HCT116 (cell line): Measurements from ENCODE around the gene DLG5. TPM values are rescaled to one million over a fixed set of nuclear protein-coding genes. Genes with fewer than 3 reads are reported as not detected.

Source experiments
- ATAC-seq: fragments of 200-7000 bp; cut with Tn5 transposase; 2 replicates; pipeline ENCODE4 v1.9.1; 2020; ENCODE audit warnings: mild to moderate bottlenecking, moderate library complexity
- BruUV-seq: library from RNA; stranded (reverse); fragments of 400-500 nt; replicated peaks from 2 replicates; lab custom pipeline; 2021; lab: Mats Ljungman, UMichigan
- CTCF ChIA-PET: fragments of 300-600 bp; sonication (Branson Sonifier 250); formaldehyde crosslinking; loops from one replicate; lab custom pipeline; 2021; ENCODE audit warnings: antibody characterized with exemption; lab: Charles Lee
- POLR2A ChIA-PET: fragments of 300-600, 350-600 bp; sonication (Branson Sonifier 250); formaldehyde crosslinking; loops from one replicate; lab custom pipeline; 2021; ENCODE audit warnings: antibody characterized with exemption; lab: Charles Lee
- RAD21 ChIA-PET, 2 experiments: fragments of 300-600 bp; sonication (Branson Sonifier 250); formaldehyde crosslinking; loops; one replicate each; lab custom pipeline; 2023; ENCODE audit warnings: low total read pairs in 2 of 2; ENCODE audit not compliant: uncharacterized antibody in 2 of 2, unreplicated experiment in 2 of 2, low non-redundant PET in 1 of 2; lab: Charles Lee
- DNase-seq: peaks from one replicate; pipeline ENCODE4 v3.0.0-alpha.2; 2010; ENCODE audit warnings: low read depth, low spot score
- H2AFZ ChIP-seq: fragments of 200-600 bp; shearing (Covaris generic), sonication (generic); 2 replicates; pipeline ENCODE4 v1.6.1; 2017; ENCODE audit warnings: low read depth, mixed run types, mixed read lengths, antibody characterized with exemption, low read length; ENCODE audit not compliant: poor library complexity, severe bottlenecking
- H3K27ac ChIP-seq: 2 replicates; pipeline ENCODE4 v1.5.1; 2012; ENCODE audit warnings: low read depth, low read length
- H3K27me3 ChIP-seq: fragments of 200-600 bp; sonication (generic); 2 replicates; pipeline ENCODE4 v1.6.1; 2016; ENCODE audit warnings: mixed run types, low read length, mixed read lengths; ENCODE audit not compliant: insufficient read depth
- H3K36me3 ChIP-seq, 2 experiments: fragments of 200-500 bp in 1 of 2; fragments of 200-600 bp in 1 of 2; sonication (Bioruptor generic) in 1 of 2; sonication (generic) in 1 of 2; 2 replicates each; pipeline versions ENCODE4 v1.5.1 to v1.6.1; 2014 to 2016; ENCODE audit warnings: low read length in 2 of 2, inconsistent platforms in 1 of 2, mixed read lengths in 1 of 2, mixed run types in 1 of 2; ENCODE audit not compliant: insufficient read depth in 2 of 2, control insufficient read depth in 1 of 2
- H3K4me1 ChIP-seq, 2 experiments: fragments of 200-600 bp in 1 of 2; sonication (generic) in 1 of 2; 2 replicates each; pipeline versions ENCODE4 v1.5.1 to v1.6.1; 2012 to 2017; ENCODE audit warnings: low read length in 2 of 2, inconsistent platforms in 1 of 2, mild to moderate bottlenecking in 1 of 2, mixed read lengths in 1 of 2, mixed run types in 1 of 2, moderate library complexity in 1 of 2; ENCODE audit not compliant: insufficient read depth in 2 of 2, control insufficient read depth in 1 of 2
- H3K4me2 ChIP-seq: fragments of 200-600 bp; sonication (generic); 2 replicates; pipeline ENCODE4 v1.6.1; 2017; ENCODE audit warnings: mixed run types, low read length, mixed read lengths
- H3K4me3 ChIP-seq, 2 experiments: fragments of 200-600 bp in 1 of 2; sonication (generic) in 1 of 2; replicated peaks in 1 of 2; 2 replicates each; pipeline ENCODE4 v1.5.1; 2011 to 2016; ENCODE audit warnings: low read length in 2 of 2, control low read depth in 1 of 2, low read depth in 1 of 2, mild to moderate bottlenecking in 1 of 2, mixed read lengths in 1 of 2, mixed run types in 1 of 2
- H3K79me2 ChIP-seq: fragments of 200-600 bp; sonication (generic); 2 replicates; pipeline ENCODE4 v1.6.1; 2017; ENCODE audit warnings: mild to moderate bottlenecking, mixed run types, low read length, moderate library complexity, mixed read lengths; ENCODE audit not compliant: insufficient read depth
- H3K9ac ChIP-seq: fragments of 200-600 bp; sonication (generic); 2 replicates; pipeline ENCODE4 v1.6.1; 2016; ENCODE audit warnings: low read length, mixed read lengths
- H3K9me2 ChIP-seq: fragments of 200-600 bp; sonication (generic), shearing (Covaris generic); 2 replicates; pipeline ENCODE4 v1.6.1; 2017; ENCODE audit warnings: mixed run types, mild to moderate bottlenecking, moderate library complexity; ENCODE audit not compliant: insufficient read depth
- H3K9me3 ChIP-seq, 2 experiments: fragments of 200-500 bp in 1 of 2; fragments of 200-600 bp in 1 of 2; sonication (Bioruptor generic) in 1 of 2; sonication (generic) in 1 of 2; 2 replicates each; pipeline ENCODE4 v1.6.1; 2014 to 2017; ENCODE audit warnings: low read length in 2 of 2, mixed read lengths in 2 of 2, inconsistent platforms in 1 of 2, low read depth in 1 of 2, mild to moderate bottlenecking in 1 of 2, mixed run types in 1 of 2, moderate library complexity in 1 of 2; ENCODE audit not compliant: control insufficient read depth in 1 of 2, insufficient read depth in 1 of 2
- H4K20me1 ChIP-seq: fragments of 200-600 bp; sonication (generic), shearing (Covaris generic); 2 replicates; pipeline ENCODE4 v1.6.1; 2017; ENCODE audit warnings: mixed run types, mild to moderate bottlenecking, moderate library complexity; ENCODE audit not compliant: insufficient read depth
- EZH2 ChIP-seq: fragments of 200-600 bp; sonication (generic); IDR thresholded peaks from 2 replicates; pipeline ENCODE4 v1.6.1; 2017; ENCODE audit warnings: antibody characterized with exemption, mixed run types
- EZH2phosphoT487 ChIP-seq: fragments of 200-600 bp; IDR thresholded peaks from 2 replicates; pipeline ENCODE4 v1.6.1; 2018; ENCODE audit warnings: antibody characterized with exemption, borderline replicate concordance
- FOSL1 ChIP-seq: IDR thresholded peaks from 2 replicates; pipeline ENCODE4 v1.6.1; 2012; ENCODE audit warnings: low read depth
- JUND ChIP-seq: IDR thresholded peaks from 2 replicates; pipeline ENCODE4 v1.6.1; 2012
- POLR2A ChIP-seq: IDR thresholded peaks from 2 replicates; pipeline ENCODE4 v1.7.0; 2011; ENCODE audit warnings: borderline replicate concordance; ENCODE audit not compliant: insufficient read depth, insufficient read length; ENCODE audit errors: extremely low read depth
- POLR2AphosphoS5 ChIP-seq: IDR thresholded peaks from 2 replicates; pipeline ENCODE4 v1.6.1; 2011; ENCODE audit warnings: mild to moderate bottlenecking, low read depth, low read length, moderate library complexity
- RAD21 ChIP-seq: IDR thresholded peaks from 2 replicates; pipeline ENCODE4 v1.6.1; 2012; ENCODE audit warnings: low read depth, mild to moderate bottlenecking
- SRF ChIP-seq: IDR thresholded peaks from 2 replicates; pipeline ENCODE4 v1.6.1; 2012; ENCODE audit warnings: low read depth
- YY1 ChIP-seq: IDR thresholded peaks from 2 replicates; pipeline ENCODE4 v1.6.1; 2011; ENCODE audit warnings: low read length, low read depth, moderate library complexity, mild to moderate bottlenecking; ENCODE audit not compliant: insufficient replicate concordance; ENCODE audit errors: extremely low read depth
- ZFX ChIP-seq: fragments of 450-650 bp; IDR thresholded peaks from 2 replicates; pipeline ENCODE4 v1.6.1; 2017
- intact Hi-C: fragments of 100-400 bp; cut with micrococcal nuclease; formaldehyde crosslinking; loops from 2 replicates; pipeline ENCODE4 v1.10.0; 2022
- total RNA-seq: library from RNA; stranded (reverse); gene quantifications from one replicate; pipeline ENCODE4 v1.2.1, GENCODE V29; 2021; ENCODE audit not compliant: unreplicated experiment
- TF ChIP-seq, protein P1 (sequence below): IDR thresholded peaks from 2 replicates; pipeline ENCODE4 v1.6.1; 2012
- TF ChIP-seq, protein P2 (sequence below): IDR thresholded peaks from 2 replicates; pipeline ENCODE4 v1.6.1; 2011; ENCODE audit warnings: mild to moderate bottlenecking, low read length, moderate library complexity; ENCODE audit not compliant: insufficient replicate concordance; ENCODE audit errors: extremely low read depth

DLG5 gene
- total RNA-seq, 1 experiment from 2014 or later = 44.8 TPM

DNA sequence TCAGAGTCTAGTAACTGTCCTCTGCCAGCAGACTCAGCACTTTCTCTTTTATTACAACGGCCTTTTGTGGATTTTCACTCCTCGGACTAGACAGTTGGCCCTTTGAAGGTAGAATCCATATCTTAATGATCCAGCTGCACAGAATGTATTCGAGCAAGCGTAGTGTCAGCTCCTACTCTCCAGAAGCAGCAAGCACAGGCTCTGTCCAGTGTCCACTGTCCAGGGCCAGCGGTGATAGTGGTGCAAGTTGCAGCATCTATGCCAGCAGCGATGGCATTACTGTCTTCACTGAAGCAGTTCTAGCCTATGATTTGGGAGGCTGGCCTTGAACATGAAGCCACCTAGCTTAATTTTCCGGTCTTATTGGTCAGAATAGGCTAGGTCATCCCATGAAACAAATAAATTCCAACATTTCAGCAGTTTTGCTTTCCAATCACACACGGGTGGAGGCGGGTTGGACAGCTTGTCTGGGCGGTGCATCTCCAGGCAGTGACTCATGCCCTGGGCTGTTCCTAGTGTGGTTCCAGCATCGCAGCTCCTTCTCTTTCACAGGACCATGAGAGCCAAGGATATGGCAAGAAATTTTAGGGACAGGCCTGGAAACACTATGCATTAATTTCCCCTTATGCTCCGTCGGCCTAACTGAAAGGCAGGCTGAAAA lies 180.4 kb downstream of the DLG5 start:
- no peak overlapping the region for H2AFZ ChIP-seq
- BruUV-seq = no TSS peak
- no peaks in the 10 kb centered on the region for H4K20me1 ChIP-seq
- H3K27me3 ChIP-seq = no peaks in the 10 kb centered on the region
- no peak for DNase-seq
- TF ChIP-seq POLR2AphosphoS5 (no peak), POLR2A (no peak), EZH2 (no peak), JUND (no peak), YY1 (no peak), SRF (no peak), EZH2phosphoT487 (no peak), FOSL1 (no peak), ZFX (no peak), RAD21 (no peak)
- TF ChIP-seq, protein P1, sequence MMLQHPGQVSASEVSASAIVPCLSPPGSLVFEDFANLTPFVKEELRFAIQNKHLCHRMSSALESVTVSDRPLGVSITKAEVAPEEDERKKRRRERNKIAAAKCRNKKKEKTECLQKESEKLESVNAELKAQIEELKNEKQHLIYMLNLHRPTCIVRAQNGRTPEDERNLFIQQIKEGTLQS = no peak
- TF ChIP-seq, protein P2, sequence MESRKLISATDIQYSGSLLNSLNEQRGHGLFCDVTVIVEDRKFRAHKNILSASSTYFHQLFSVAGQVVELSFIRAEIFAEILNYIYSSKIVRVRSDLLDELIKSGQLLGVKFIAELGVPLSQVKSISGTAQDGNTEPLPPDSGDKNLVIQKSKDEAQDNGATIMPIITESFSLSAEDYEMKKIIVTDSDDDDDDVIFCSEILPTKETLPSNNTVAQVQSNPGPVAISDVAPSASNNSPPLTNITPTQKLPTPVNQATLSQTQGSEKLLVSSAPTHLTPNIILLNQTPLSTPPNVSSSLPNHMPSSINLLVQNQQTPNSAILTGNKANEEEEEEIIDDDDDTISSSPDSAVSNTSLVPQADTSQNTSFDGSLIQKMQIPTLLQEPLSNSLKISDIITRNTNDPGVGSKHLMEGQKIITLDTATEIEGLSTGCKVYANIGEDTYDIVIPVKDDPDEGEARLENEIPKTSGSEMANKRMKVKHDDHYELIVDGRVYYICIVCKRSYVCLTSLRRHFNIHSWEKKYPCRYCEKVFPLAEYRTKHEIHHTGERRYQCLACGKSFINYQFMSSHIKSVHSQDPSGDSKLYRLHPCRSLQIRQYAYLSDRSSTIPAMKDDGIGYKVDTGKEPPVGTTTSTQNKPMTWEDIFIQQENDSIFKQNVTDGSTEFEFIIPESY = no peak
- TF ChIP-seq, all 23 proteins: peak for 0
- intact Hi-C loops = no loop called here
- no peaks in the 10 kb centered on the region for H3K79me2 ChIP-seq
- ChIA-PET RAD21 (no interaction called here), POLR2A (no interaction called here), CTCF (no interaction called here)
- H3K4me2 ChIP-seq = no peak overlapping the region
- no peaks in the 10 kb centered on the region for H3K9me3 ChIP-seq
- H3K9ac ChIP-seq = no peak overlapping the region
- ATAC-seq = peak; percentile 50; the same call in 1 of the 2 replicates
- H3K9me2 ChIP-seq = no peaks in the 10 kb centered on the region
- H3K4me1 ChIP-seq = no peaks in the 10 kb centered on the region
- no peaks in the 10 kb centered on the region for H3K36me3 ChIP-seq
- H3K27ac ChIP-seq = no peak overlapping the region
- no peak overlapping the region for H3K4me3 ChIP-seq
